HFFc6 (cell line): ENCODE measurements around the gene ERC2. TPM values are rescaled to one million over a fixed set of nuclear protein-coding genes. Genes with fewer than 3 reads are reported as not detected.

ENCODE experiments used
- DNase-seq: peaks from one replicate; pipeline ENCODE4 v3.0.0-alpha.2; 2018
- H3K27ac Mint-ChIP-seq: 2 replicates; pipeline ENCODE4 v1.8.0; 2020; ENCODE audit warnings: mild to moderate bottlenecking, mixed read lengths
- H3K27me3 Mint-ChIP-seq: 2 replicates; pipeline ENCODE4 v1.8.0; 2021; ENCODE audit warnings: mild to moderate bottlenecking, moderate library complexity, mixed read lengths; ENCODE audit not compliant: insufficient read depth
- H3K36me3 Mint-ChIP-seq: 2 replicates; pipeline ENCODE4 v1.8.0; 2021; ENCODE audit warnings: low read depth, mixed read lengths
- H3K4me1 Mint-ChIP-seq: 2 replicates; pipeline ENCODE4 v1.8.0; 2020; ENCODE audit warnings: low read depth, mixed read lengths
- H3K4me3 Mint-ChIP-seq: 2 replicates; pipeline ENCODE4 v1.8.0; 2020; ENCODE audit warnings: mild to moderate bottlenecking, moderate library complexity, mixed read lengths
- H3K9me3 Mint-ChIP-seq: 2 replicates; pipeline ENCODE4 v1.8.0; 2020; ENCODE audit warnings: mild to moderate bottlenecking, mixed read lengths
- CTCF ChIP-seq: fragments of 200-600 bp; sonication (generic); IDR thresholded peaks from 2 replicates; pipeline ENCODE4 v1.5.0; 2021; ENCODE audit warnings: antibody characterized with exemption, mild to moderate bottlenecking
- total RNA-seq, 6 experiments: library from RNA; stranded (reverse); fragmentation: NEBNext Ultra II Directional; extraction: Animal tissue kit (Norgen Biotek cat#: 25700); gene quantifications; 2 replicates in 1 of 6; 3 replicates in 5 of 6; pipeline ENCODE4 v1.2.3, GENCODE V29; 2021

Gene ERC2
- total RNA-seq, 6 experiments from 2014 or later, result 0.11 TPM; not detected in 5

- DNase-seq, result no peak
- Mint-ChIP-seq H3K4me3 (no peak overlapping the region), H3K27me3 (peaks cover 13% of the 10 kb centered on the region), H3K9me3 (no peaks in the 10 kb centered on the region), H3K4me1 (peaks cover 5% of the 10 kb centered on the region; the same call in 1 of the 2 replicates), H3K36me3 (no peaks in the 10 kb centered on the region), H3K27ac (no peak overlapping the region)
- no peak for TF ChIP-seq CTCF
These were observed 859.8 kb downstream of the ERC2 start for GRCh38 chr3:55608301-55608937.

- Mint-ChIP-seq H3K4me1 (peaks cover 5% of the 10 kb centered on the region; the same call in 1 of the 2 replicates), H3K9me3 (no peaks in the 10 kb centered on the region), H3K36me3 (no peaks in the 10 kb centered on the region), H3K27me3 (peaks cover 17% of the 10 kb centered on the region), H3K27ac (no peak overlapping the region), H3K4me3 (no peak overlapping the region)
- no peak for DNase-seq
- no peak for TF ChIP-seq CTCF
These were observed 860.4 kb downstream of the ERC2 start for GRCh38 chr3:55607844-55608243.

- H3K27me3 Mint-ChIP-seq, result peaks cover 18% of the 10 kb centered on the region
- H3K36me3 Mint-ChIP-seq, result no peaks in the 10 kb centered on the region
- TF ChIP-seq CTCF, result no peak
- H3K9me3 Mint-ChIP-seq, result no peaks in the 10 kb centered on the region
- no peak overlapping the region for H3K4me3 Mint-ChIP-seq
- peaks cover 5% of the 10 kb centered on the region; the same call in 1 of the 2 replicates for H3K4me1 Mint-ChIP-seq
- H3K27ac Mint-ChIP-seq, result no peak overlapping the region
- DNase-seq, result no peak
These were observed 861.1 kb downstream of the ERC2 start for GRCh38 chr3:55607175-55607574.

GRCh38 chr3:55605443-55606236, 862.6 kb downstream of the ERC2 start:
- Mint-ChIP-seq H3K27me3 (peaks cover 17% of the 10 kb centered on the region), H3K36me3 (no peaks in the 10 kb centered on the region), H3K27ac (no peak overlapping the region), H3K9me3 (no peaks in the 10 kb centered on the region), H3K4me1 (peaks cover 5% of the 10 kb centered on the region; the same call in 1 of the 2 replicates), H3K4me3 (no peak overlapping the region)
- no peak for DNase-seq
- TF ChIP-seq CTCF, result no peak

GRCh38 chr3:55604846-55605245, 863.4 kb downstream of the ERC2 start:
- Mint-ChIP-seq H3K36me3 (no peaks in the 10 kb centered on the region), H3K27me3 (peaks cover 14% of the 10 kb centered on the region), H3K4me1 (peaks cover 7% of the 10 kb centered on the region; the same call in 1 of the 2 replicates), H3K27ac (no peak overlapping the region), H3K9me3 (no peaks in the 10 kb centered on the region), H3K4me3 (no peak overlapping the region)
- TF ChIP-seq CTCF, result no peak
- DNase-seq, result no peak
